Renal cortical epithelial cell (primary cell): ENCODE data around the gene UBE2S. TPM values are rescaled to one million over a fixed set of nuclear protein-coding genes. Genes with fewer than 3 reads are reported as not detected.

ENCODE experiments used
- DNase-seq: peaks from one replicate; pipeline ENCODE4 v3.0.0-alpha.2; 2011; ENCODE audit warnings: low read depth
- total RNA-seq: library from RNA; depleted of rRNA; stranded (reverse); fragments of >200 nt; gene quantifications from 2 replicates; pipeline ENCODE4 v1.2.3, GENCODE V29; 2014

Gene UBE2S
- total RNA-seq, 1 donor from 2014 or later: 13.6 TPM

- DNase-seq: no peak
These were observed 44.4 kb downstream of the UBE2S start, which contains the start of gene GARIN5B for GRCh38 chr19:55362990-55363716. TSS of gene GARIN5B (minus strand) at chr19:55363260. CDS start at chr19:55363066, 194 bp downstream.

- no peak for DNase-seq
These were observed 45.2 kb downstream of the UBE2S start for GRCh38 chr19:55362174-55362989.

- no peak for DNase-seq
These were observed 46.7 kb downstream of the UBE2S start for GRCh38 chr19:55360902-55361301.

- no peak for DNase-seq
These were observed 48.4 kb downstream of the UBE2S start for GRCh38 chr19:55358943-55359908.

- no peak for DNase-seq
These were observed 49.1 kb downstream of the UBE2S start for GRCh38 chr19:55358493-55358892.

- DNase-seq: no peak
These were observed 52.3 kb downstream of the UBE2S start for GRCh38 chr19:55355213-55355821.

GRCh38 chr19:55354698-55355212 lies 52.8 kb downstream of the UBE2S start, which contains the start of gene COX6B2:
TSS of gene COX6B2 (minus strand) at chr19:55354719. CDS start at chr19:55354521, 198 bp downstream.
- DNase-seq: no peak

GRCh38 chr19:55353803-55354697 lies 53.5 kb downstream of the UBE2S start:
- DNase-seq: no peak

GRCh38 chr19:55353356-55353802 lies 54.2 kb downstream of the UBE2S start:
- no peak for DNase-seq

- no peak for DNase-seq
These were observed 54.9 kb downstream of the UBE2S start for GRCh38 chr19:55352549-55353145.

- no peak for DNase-seq
These were observed 55.5 kb downstream of the UBE2S start for GRCh38 chr19:55352040-55352439.

GRCh38 chr19:55350620-55351315 lies 56.8 kb downstream of the UBE2S start:
- no peak for DNase-seq

Other genes starting within 250 kb of the UBE2S start
- 2.8 and 2.9 TPM in 2 replicates for gene DNAAF3, start 241.2 kb downstream of the UBE2S start, total RNA-seq
- 1.0 TPM in 1 of 2 replicates, not detected in the other for gene SYT5, start 227.5 kb downstream of the UBE2S start, total RNA-seq
- gene PTPRH, start 198.3 kb downstream of the UBE2S start, total RNA-seq: 0.55 and 4.9 TPM in 2 replicates
- 0.94 TPM in 1 of 2 replicates, not detected in the other for gene TMEM86B, start 179.0 kb downstream of the UBE2S start, total RNA-seq
- gene PPP6R1, start 148.8 kb downstream of the UBE2S start, total RNA-seq: 22.1 and 74.3 TPM in 2 replicates
- 38.6 and 46.9 TPM in 2 replicates for gene HSPBP1, start 127.7 kb downstream of the UBE2S start, total RNA-seq
- gene BRSK1, start 123.8 kb downstream of the UBE2S start, total RNA-seq: 0.52 and 4.5 TPM in 2 replicates
- gene TMEM150B, start 82.4 kb downstream of the UBE2S start, total RNA-seq: not detected in 2 replicates
- 4.9 and 10.4 TPM in 2 replicates for gene KMT5C, start 67.9 kb downstream of the UBE2S start, total RNA-seq
- 0.25 TPM in 1 of 2 replicates, not detected in the other for gene COX6B2, start 53.1 kb downstream of the UBE2S start, total RNA-seq
- gene GARIN5B, start 44.5 kb downstream of the UBE2S start, total RNA-seq: not detected in 2 replicates
- gene IL11, start 37.3 kb downstream of the UBE2S start, total RNA-seq: 3.7 and 38.4 TPM in 2 replicates
- gene TMEM190, start 31.0 kb downstream of the UBE2S start, total RNA-seq: not detected in 2 replicates
- gene TMEM238, start 23.5 kb downstream of the UBE2S start, total RNA-seq: 3.4 and 13.7 TPM in 2 replicates
- 177 and 303 TPM in 2 replicates for gene RPL28, start 21.9 kb downstream of the UBE2S start, total RNA-seq
- not detected in 2 replicates for gene SHISA7, start 35.5 kb upstream of the UBE2S start, total RNA-seq
- gene ISOC2, start 53.9 kb upstream of the UBE2S start, total RNA-seq: 64.3 and 69.8 TPM in 2 replicates
- not detected in 2 replicates for gene C19orf85, start 57.0 kb upstream of the UBE2S start, total RNA-seq
- gene ZNF628, start 68.8 kb upstream of the UBE2S start, total RNA-seq: 3.5 and 6.0 TPM in 2 replicates
- 21.2 and 39.4 TPM in 2 replicates for gene NAT14, start 77.4 kb upstream of the UBE2S start, total RNA-seq
- 5.0 and 69.4 TPM in 2 replicates for gene SSC5D, start 80.6 kb upstream of the UBE2S start, total RNA-seq
- gene SBK2, start 129.3 kb upstream of the UBE2S start, total RNA-seq: 2.1 TPM in 1 of 2 replicates, not detected in the other
- gene SBK3, start 137.8 kb upstream of the UBE2S start, total RNA-seq: not detected in 2 replicates
- gene ZNF579, start 173.1 kb upstream of the UBE2S start, total RNA-seq: 3.1 and 12.4 TPM in 2 replicates
- gene FIZ1, start 191.7 kb upstream of the UBE2S start, total RNA-seq: 4.2 and 7.4 TPM in 2 replicates
- gene ZNF524, start 192.5 kb upstream of the UBE2S start, total RNA-seq: 8.3 and 9.3 TPM in 2 replicates
- gene ZNF865, start 197.9 kb upstream of the UBE2S start, total RNA-seq: 1.0 and 5.8 TPM in 2 replicates
- 3.5 and 7.0 TPM in 2 replicates for gene ZNF784, start 216.8 kb upstream of the UBE2S start, total RNA-seq
- gene ZNF580, start 233.2 kb upstream of the UBE2S start, total RNA-seq: 0.52 and 5.8 TPM in 2 replicates
- 17.3 and 22.1 TPM in 2 replicates for gene ZNF581, start 235.9 kb upstream of the UBE2S start, total RNA-seq
- gene CCDC106, start 240.4 kb upstream of the UBE2S start, total RNA-seq: 3.0 and 13.4 TPM in 2 replicates
- 69.6 and 140 TPM in 2 replicates for gene U2AF2, start 247.2 kb upstream of the UBE2S start, total RNA-seq